Mononuclear cell (primary cell): ENCODE measurements around the gene GNAI2. TPM values are rescaled to one million over a fixed set of nuclear protein-coding genes. Genes with fewer than 3 reads are reported as not detected.

Source experiments
- H3K27me3 ChIP-seq: 2 replicates; pipeline ENCODE4 v1.6.0; 2011; ENCODE audit warnings: low read length, control low read depth; ENCODE audit not compliant: insufficient read depth
- H3K4me1 ChIP-seq: 2 replicates; pipeline ENCODE4 v1.5.1; 2011; ENCODE audit warnings: mild to moderate bottlenecking, low read length, control low read depth; ENCODE audit not compliant: insufficient read depth
- H3K4me3 ChIP-seq: 2 replicates; pipeline ENCODE4 v1.5.1; 2011; ENCODE audit warnings: mild to moderate bottlenecking, low read length, moderate library complexity
- H3K9me3 ChIP-seq: 2 replicates; pipeline ENCODE4 v1.5.1; 2011; ENCODE audit warnings: low read depth, mild to moderate bottlenecking, control low read depth, low read length
- total RNA-seq: library from RNA; depleted of rRNA; stranded (reverse); fragments of >200 nt; gene quantifications from one replicate; pipeline ENCODE4 v1.2.3, GENCODE V29; 2012

The GNAI2 gene
- total RNA-seq, 1 donor, result 243 TPM

- H3K4me3 ChIP-seq, result no peak overlapping the region
- no peaks in the 10 kb centered on the region for H3K4me1 ChIP-seq
- no peaks in the 10 kb centered on the region for H3K27me3 ChIP-seq
- no peaks in the 10 kb centered on the region for H3K9me3 ChIP-seq
Observed at GRCh38 chr3:50212502-50212901, 23.5 kb upstream of the GNAI2 start.

GRCh38 chr3:50212971-50213370 is 23.0 kb upstream of the GNAI2 start:
- Histone ChIP-seq H3K9me3 (no peaks in the 10 kb centered on the region), H3K27me3 (no peaks in the 10 kb centered on the region), H3K4me1 (no peaks in the 10 kb centered on the region)

GRCh38 chr3:50213373-50213772 is 22.6 kb upstream of the GNAI2 start:
- H3K9me3 ChIP-seq, result no peaks in the 10 kb centered on the region
- no peaks in the 10 kb centered on the region for H3K4me1 ChIP-seq
- no peaks in the 10 kb centered on the region for H3K27me3 ChIP-seq
- H3K4me3 ChIP-seq, result no peak overlapping the region

More at GRCh38 chr3:50212971-50213370, 23.0 kb upstream of the GNAI2 start:
- H3K4me3 ChIP-seq, result no peak overlapping the region

GRCh38 chr3:50214824-50215223 is 21.2 kb upstream of the GNAI2 start:
- Histone ChIP-seq H3K4me3 (no peak overlapping the region), H3K9me3 (no peaks in the 10 kb centered on the region), H3K4me1 (no peaks in the 10 kb centered on the region), H3K27me3 (no peaks in the 10 kb centered on the region)

- H3K27me3 ChIP-seq, result no peaks in the 10 kb centered on the region
- no peaks in the 10 kb centered on the region for H3K4me1 ChIP-seq
- H3K9me3 ChIP-seq, result no peaks in the 10 kb centered on the region
- no peak overlapping the region for H3K4me3 ChIP-seq
Observed at GRCh38 chr3:50215529-50215928, 20.5 kb upstream of the GNAI2 start.

GRCh38 chr3:50217681-50218080 is 18.3 kb upstream of the GNAI2 start:
- H3K4me3 ChIP-seq, result no peak overlapping the region
- H3K9me3 ChIP-seq, result no peaks in the 10 kb centered on the region
- no peaks in the 10 kb centered on the region for H3K4me1 ChIP-seq

GRCh38 chr3:50218448-50218847 is 17.6 kb upstream of the GNAI2 start:
- Histone ChIP-seq H3K27me3 (no peaks in the 10 kb centered on the region), H3K4me1 (no peaks in the 10 kb centered on the region), H3K9me3 (no peaks in the 10 kb centered on the region), H3K4me3 (no peak overlapping the region)

More at GRCh38 chr3:50217681-50218080, 18.3 kb upstream of the GNAI2 start:
- no peaks in the 10 kb centered on the region for H3K27me3 ChIP-seq

- Histone ChIP-seq H3K9me3 (no peaks in the 10 kb centered on the region), H3K27me3 (no peaks in the 10 kb centered on the region), H3K4me1 (no peaks in the 10 kb centered on the region), H3K4me3 (no peak overlapping the region)
Observed at GRCh38 chr3:50219285-50219684, 16.7 kb upstream of the GNAI2 start.

GRCh38 chr3:50220109-50220508 is 15.9 kb upstream of the GNAI2 start:
- Histone ChIP-seq H3K9me3 (no peaks in the 10 kb centered on the region), H3K4me1 (no peaks in the 10 kb centered on the region), H3K4me3 (no peak overlapping the region), H3K27me3 (no peaks in the 10 kb centered on the region)

GRCh38 chr3:50221051-50221410 is 15.0 kb upstream of the GNAI2 start:
- H3K9me3 ChIP-seq, result no peaks in the 10 kb centered on the region
- no peak overlapping the region for H3K4me3 ChIP-seq
- no peaks in the 10 kb centered on the region for H3K27me3 ChIP-seq

GRCh38 chr3:50221411-50222168 is 14.4 kb upstream of the GNAI2 start:
- Histone ChIP-seq H3K4me1 (peaks cover 10% of the 10 kb centered on the region), H3K4me3 (no peak overlapping the region), H3K27me3 (no peaks in the 10 kb centered on the region), H3K9me3 (no peaks in the 10 kb centered on the region)

More at GRCh38 chr3:50221051-50221410, 15.0 kb upstream of the GNAI2 start:
- peaks cover 5% of the 10 kb centered on the region for H3K4me1 ChIP-seq

- Histone ChIP-seq H3K4me1 (peaks cover 16% of the 10 kb centered on the region), H3K4me3 (no peak overlapping the region), H3K27me3 (no peaks in the 10 kb centered on the region), H3K9me3 (no peaks in the 10 kb centered on the region)
Observed at GRCh38 chr3:50222169-50222528, 13.9 kb upstream of the GNAI2 start.

- Histone ChIP-seq H3K4me3 (no peak overlapping the region), H3K4me1 (peaks cover 38% of the 10 kb centered on the region), H3K9me3 (no peaks in the 10 kb centered on the region), H3K27me3 (no peaks in the 10 kb centered on the region)
Observed at GRCh38 chr3:50224639-50225038, 11.4 kb upstream of the GNAI2 start.

GRCh38 chr3:50226888-50227389 is 9.1 kb upstream of the GNAI2 start:
- Histone ChIP-seq H3K27me3 (no peaks in the 10 kb centered on the region), H3K4me3 (peak overlapping the region; percentile 40), H3K9me3 (no peaks in the 10 kb centered on the region), H3K4me1 (peaks cover 59% of the 10 kb centered on the region)

GRCh38 chr3:50227390-50228183 is 8.4 kb upstream of the GNAI2 start:
- Histone ChIP-seq H3K4me3 (peak overlapping the region; percentile 65), H3K4me1 (peaks cover 59% of the 10 kb centered on the region), H3K9me3 (no peaks in the 10 kb centered on the region), H3K27me3 (no peaks in the 10 kb centered on the region)
